AG20443 (cell line): ENCODE measurements around the gene MMUT.
"Not testable (repeated sequence)": the region's sequence is repeated elsewhere in the genome, so short reads cannot be mapped to it uniquely, and the experiment has no call there.

ENCODE experiments used
- DNase-seq: peaks from one replicate; pipeline ENCODE4 v3.0.0; 2012; ENCODE audit warnings: low spot score, mixed read lengths

MMUT gene

GRCh38 chr6:49423817-49424216, 39.2 kb downstream of the MMUT start:
- DNase-seq, result no peak

- no peak for DNase-seq
Measured at GRCh38 chr6:49416195-49416594, 46.9 kb downstream of the MMUT start.

DNA sequence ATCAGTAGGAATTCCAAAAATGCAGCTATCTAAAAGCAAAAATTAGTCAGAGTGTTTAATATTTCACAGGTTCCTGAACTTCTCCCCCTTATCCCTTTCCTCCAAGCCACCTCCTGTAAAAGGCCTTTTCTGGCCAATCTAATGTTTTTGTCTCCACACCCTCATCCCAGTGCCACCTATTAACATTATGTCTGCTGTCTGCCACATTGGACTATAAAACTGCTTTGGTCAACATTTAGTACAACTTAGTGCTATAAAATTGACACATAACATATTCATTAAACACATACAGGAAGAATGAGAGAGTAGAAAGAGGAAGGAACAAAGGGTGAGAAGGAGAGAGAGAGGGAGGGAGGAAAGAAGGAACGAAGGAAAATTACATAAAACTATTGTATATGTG, 47.7 kb downstream of the MMUT start:
- DNase-seq, result no peak

GRCh38 chr6:49410564-49410963, 52.5 kb downstream of the MMUT start:
- DNase-seq, result no peak

DNA sequence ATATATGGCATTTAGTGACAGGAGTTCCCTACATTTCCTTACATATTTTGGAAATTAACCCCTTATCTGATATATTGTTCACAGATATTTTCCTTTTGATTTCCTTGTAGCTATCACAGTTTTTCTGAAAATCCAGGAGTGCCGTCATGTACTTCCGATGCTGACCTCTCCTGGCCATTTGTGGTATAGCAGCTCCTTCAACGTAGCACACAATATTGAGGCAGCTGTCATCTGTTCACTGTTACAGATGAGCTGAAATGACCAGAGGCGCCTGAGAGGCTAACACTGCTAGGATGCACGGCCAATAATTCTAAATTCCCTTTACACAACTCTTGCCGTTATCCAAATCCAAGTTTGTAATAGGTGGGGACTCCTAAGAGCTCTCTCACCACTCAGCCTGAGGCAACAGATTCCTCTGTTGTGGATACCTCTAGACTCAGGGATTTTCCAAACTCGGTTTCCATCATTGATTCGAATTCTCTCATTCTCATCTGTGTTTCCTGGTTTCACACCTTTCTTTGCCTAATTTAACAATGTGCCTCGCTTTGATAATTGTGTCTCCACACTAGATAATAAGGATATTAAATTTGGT, 53.0 kb downstream of the MMUT start:
- DNase-seq, result peak; percentile 72

GRCh38 chr6:49406250-49406970, 56.6 kb downstream of the MMUT start:
- DNase-seq, result no peak

DNA sequence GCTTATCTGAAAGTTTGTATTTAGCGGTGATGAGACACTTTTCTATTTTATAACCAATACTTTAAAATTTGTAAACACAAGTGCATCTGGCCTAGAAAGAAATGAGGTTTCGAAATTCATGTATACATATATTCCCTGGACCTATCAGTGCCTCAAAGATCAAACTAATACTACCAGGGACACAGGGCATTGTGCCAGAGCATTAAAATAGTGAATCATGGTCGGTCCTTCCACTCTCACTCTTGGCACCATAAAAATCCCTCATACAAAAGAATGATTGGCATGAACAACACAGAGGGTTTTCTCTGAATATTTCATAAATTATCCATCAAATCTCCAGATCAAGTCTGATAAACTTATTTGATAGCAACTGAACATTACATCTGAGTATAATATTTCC, 62.0 kb downstream of the MMUT start:
- no peak for DNase-seq

DNA sequence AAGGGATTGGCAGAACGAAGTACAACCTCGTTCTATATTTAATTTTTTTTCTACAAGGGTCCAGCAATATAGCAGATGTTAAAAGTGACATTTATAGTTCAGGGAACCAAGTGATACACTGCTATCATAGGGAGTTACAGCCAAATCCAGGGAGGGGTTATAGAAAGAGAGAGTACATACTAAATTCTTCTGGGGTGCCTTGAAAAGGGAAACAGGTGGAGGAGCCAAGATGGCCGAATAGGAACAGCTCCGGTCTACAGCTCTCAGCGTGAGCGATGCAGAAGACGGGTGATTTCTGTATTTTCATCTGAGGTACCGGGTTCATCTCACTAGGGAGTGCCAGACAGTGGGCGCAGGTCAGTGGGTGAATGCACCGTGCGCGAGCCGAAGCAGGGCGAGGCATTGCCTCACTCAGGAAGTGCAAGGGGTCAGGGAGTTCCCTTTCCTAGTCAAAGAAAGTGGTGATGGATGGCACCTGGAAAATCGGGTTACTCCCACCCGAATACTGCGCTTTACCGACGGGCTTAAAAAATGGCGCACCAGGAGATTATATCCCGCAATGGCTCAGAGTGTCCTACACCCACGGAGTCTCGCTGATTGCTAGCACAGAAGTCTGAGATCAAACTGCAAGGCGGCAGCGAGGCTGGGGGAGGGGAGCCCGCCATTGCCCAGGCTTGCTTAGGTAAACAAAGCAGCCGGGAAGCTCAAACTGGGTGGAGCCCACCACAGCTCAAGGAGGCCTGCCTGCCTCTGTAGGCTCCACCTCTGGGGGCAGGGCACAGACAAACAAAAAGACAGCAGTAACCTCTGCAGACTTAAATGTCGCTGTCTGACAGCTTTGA, 76.2 kb downstream of the MMUT start:
- not testable (repeated sequence) for DNase-seq

DNA sequence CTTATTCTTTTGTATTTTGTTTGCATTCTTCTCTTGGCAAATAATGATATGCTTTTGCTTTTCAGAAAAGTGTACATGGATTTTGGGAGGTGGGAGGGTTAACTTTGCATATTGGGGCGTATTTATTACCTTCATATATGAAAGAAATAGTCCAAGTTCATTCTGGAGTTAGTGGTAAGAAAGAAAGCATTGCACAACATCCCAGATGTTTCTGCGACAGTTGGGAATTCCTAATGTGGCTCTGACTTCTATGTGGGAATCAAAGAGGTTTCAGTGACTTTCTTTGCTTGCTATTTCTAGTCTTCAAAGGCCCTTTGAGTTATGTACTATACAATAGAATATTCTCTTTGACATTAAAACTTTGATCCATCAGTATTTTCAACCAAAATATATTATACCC, 78.1 kb downstream of the MMUT start:
- peak; percentile 9 for DNase-seq
